Subcutaneous adipose tissue (tissue), 4 donors: ENCODE results near the gene BTBD3. TPM values are rescaled to one million over a fixed set of nuclear protein-coding genes. Genes with fewer than 3 reads are reported as not detected.

Source experiments
- CTCF ChIP-seq: fragments of 450-650 bp; IDR thresholded peaks from one replicate; pipeline ENCODE4 v1.5.1; 2016; ENCODE audit warnings: low read depth, mild to moderate bottlenecking, control low read depth, antibody characterized with exemption, moderate library complexity
- total RNA-seq, 4 donors: library from RNA; depleted of rRNA; stranded (reverse); fragments of >200 nt; gene quantifications; one replicate each; pipeline ENCODE4 v1.1.0, GENCODE V29; 2016

Gene BTBD3
- total RNA-seq, 4 donors from 2014 or later, result 11.5 to 18.1 (median 14.1) TPM

GRCh38 chr20:11926292-11926998 is 8.8 kb downstream of the BTBD3 start:
- TF ChIP-seq CTCF, result no peak

- no peak for TF ChIP-seq CTCF
Measured at GRCh38 chr20:11929947-11930346, 12.3 kb downstream of the BTBD3 start.

- TF ChIP-seq CTCF, result no peak
Measured at GRCh38 chr20:11935212-11936154, 17.8 kb downstream of the BTBD3 start.

- no peak for TF ChIP-seq CTCF
Measured at GRCh38 chr20:11936157-11936556, 18.5 kb downstream of the BTBD3 start.

GRCh38 chr20:11937230-11937629 is 19.5 kb downstream of the BTBD3 start:
- TF ChIP-seq CTCF, result no peak

GRCh38 chr20:11941593-11942246 is 24.0 kb downstream of the BTBD3 start:
- no peak for TF ChIP-seq CTCF

GRCh38 chr20:11943778-11944177 is 26.1 kb downstream of the BTBD3 start:
- no peak for TF ChIP-seq CTCF
